Upper lobe of left lung (tissue), 4 donors: ENCODE results near the gene CBFA2T3.

Experiments used
- EP300 ChIP-seq, 4 donors: sonication (generic); formaldehyde crosslinking; IDR thresholded peaks; one replicate each; pipeline ENCODE4 v1.5.1; 2017; ENCODE audit warnings: antibody characterized with exemption in 4 of 4, control low read depth in 2 of 4
- POLR2A ChIP-seq, 4 donors: fragments of 450-650 bp; IDR thresholded peaks; one replicate each; pipeline ENCODE4 v1.5.1; 2016 to 2017; ENCODE audit warnings: antibody characterized with exemption in 4 of 4, mild to moderate bottlenecking in 2 of 4
- POLR2AphosphoS5 ChIP-seq, 2 donors: sonication (generic); formaldehyde crosslinking; IDR thresholded peaks; one replicate each; pipeline ENCODE4 v1.5.1; 2017; ENCODE audit warnings: antibody characterized with exemption in 2 of 2
- TF ChIP-seq, protein P1 (sequence below), 6 experiments: fragments of 450-650 bp in 4 of 6; fragments of 200-600 bp in 2 of 6; sonication (generic) in 2 of 6; IDR thresholded peaks; one replicate each; pipeline ENCODE4 v1.5.1; 2016 to 2019; ENCODE audit warnings: antibody characterized with exemption in 6 of 6

DNA sequence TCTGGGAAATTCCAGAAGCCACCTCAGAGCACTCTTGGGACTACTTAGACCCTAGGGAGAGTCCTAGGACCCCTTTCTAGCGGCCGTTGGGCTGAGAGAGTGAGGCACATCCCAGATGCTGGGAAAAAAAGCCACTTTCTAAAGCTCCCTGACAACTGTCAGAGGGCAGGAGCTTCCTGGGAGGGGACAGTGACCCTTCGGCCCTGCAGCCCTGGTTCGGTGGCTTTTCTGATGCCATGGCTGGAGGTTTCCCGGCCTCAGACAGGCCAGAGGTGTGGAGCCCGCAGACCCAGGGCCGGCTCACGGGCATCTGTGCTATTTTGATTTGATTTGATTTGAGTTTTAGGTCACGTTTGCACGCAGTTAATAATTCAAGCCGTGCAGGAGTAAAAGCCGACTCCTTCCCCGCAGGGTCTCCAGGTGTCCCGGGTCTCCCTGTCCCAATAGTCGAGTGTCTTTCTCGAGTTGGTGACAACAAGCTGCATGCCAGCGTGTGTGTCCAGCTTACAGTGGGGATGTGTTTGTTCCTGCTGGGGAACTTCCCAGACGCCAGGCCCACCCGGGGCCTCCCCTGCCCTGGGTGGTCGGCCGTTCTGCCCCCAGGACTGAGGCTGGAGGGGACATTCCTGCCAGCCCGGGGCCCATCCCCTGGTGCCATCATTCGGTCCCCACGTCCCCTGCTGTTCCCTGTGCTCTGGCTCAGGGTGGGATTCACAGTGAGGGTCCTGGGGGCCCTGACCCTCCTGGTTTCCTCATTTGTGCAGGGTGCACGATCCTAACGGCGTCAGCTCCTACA, 1.0 kb upstream of the CBFA2T3 start:
- no peak for TF ChIP-seq EP300 (IDR thresholded peaks at IDR 0.05)
- TF ChIP-seq, protein P1, sequence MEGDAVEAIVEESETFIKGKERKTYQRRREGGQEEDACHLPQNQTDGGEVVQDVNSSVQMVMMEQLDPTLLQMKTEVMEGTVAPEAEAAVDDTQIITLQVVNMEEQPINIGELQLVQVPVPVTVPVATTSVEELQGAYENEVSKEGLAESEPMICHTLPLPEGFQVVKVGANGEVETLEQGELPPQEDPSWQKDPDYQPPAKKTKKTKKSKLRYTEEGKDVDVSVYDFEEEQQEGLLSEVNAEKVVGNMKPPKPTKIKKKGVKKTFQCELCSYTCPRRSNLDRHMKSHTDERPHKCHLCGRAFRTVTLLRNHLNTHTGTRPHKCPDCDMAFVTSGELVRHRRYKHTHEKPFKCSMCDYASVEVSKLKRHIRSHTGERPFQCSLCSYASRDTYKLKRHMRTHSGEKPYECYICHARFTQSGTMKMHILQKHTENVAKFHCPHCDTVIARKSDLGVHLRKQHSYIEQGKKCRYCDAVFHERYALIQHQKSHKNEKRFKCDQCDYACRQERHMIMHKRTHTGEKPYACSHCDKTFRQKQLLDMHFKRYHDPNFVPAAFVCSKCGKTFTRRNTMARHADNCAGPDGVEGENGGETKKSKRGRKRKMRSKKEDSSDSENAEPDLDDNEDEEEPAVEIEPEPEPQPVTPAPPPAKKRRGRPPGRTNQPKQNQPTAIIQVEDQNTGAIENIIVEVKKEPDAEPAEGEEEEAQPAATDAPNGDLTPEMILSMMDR (IDR thresholded peaks at IDR 0.05), result no peak
- TF ChIP-seq POLR2A (IDR thresholded peaks at IDR 0.05), result no peak
- TF ChIP-seq POLR2AphosphoS5 (IDR thresholded peaks at IDR 0.05), result no peak
